Mesenchymal stem cell (in vitro differentiated cells and primary cell): Measurements from ENCODE around the gene ANKRD10.

Source experiments
- DNase-seq: peaks from one replicate; pipeline ENCODE4 v3.0.0-alpha.2; 2013
- H2AFZ ChIP-seq: one replicate; pipeline ENCODE4 v1.6.1; 2013; ENCODE audit warnings: low read depth, mild to moderate bottlenecking, control low read depth, inconsistent platforms, low read length, moderate library complexity
- H2AK5ac ChIP-seq: 2 replicates; pipeline ENCODE4 v1.6.1; 2013; ENCODE audit warnings: low read length, moderate library complexity, mild to moderate bottlenecking, inconsistent platforms; ENCODE audit not compliant: severe bottlenecking
- H2BK120ac ChIP-seq: one replicate; pipeline ENCODE4 v1.6.1; 2013; ENCODE audit warnings: low read depth, mild to moderate bottlenecking, inconsistent platforms, low read length, moderate library complexity
- H2BK12ac ChIP-seq, 2 experiments: one replicate each; pipeline ENCODE4 v1.6.1; 2013; ENCODE audit warnings: inconsistent platforms in 2 of 2, low read length in 2 of 2, mild to moderate bottlenecking in 2 of 2, moderate library complexity in 2 of 2, control low read depth in 1 of 2
- H2BK15ac ChIP-seq: one replicate; pipeline ENCODE4 v1.6.1; 2013; ENCODE audit warnings: mild to moderate bottlenecking, low read depth, inconsistent platforms; ENCODE audit not compliant: poor library complexity, severe bottlenecking
- H2BK5ac ChIP-seq: 2 replicates; pipeline ENCODE4 v1.6.1; 2013; ENCODE audit warnings: low read depth, mild to moderate bottlenecking, low read length, control low read depth, inconsistent platforms; ENCODE audit not compliant: poor library complexity, severe bottlenecking
- H3K14ac ChIP-seq, 2 experiments: one replicate each; pipeline ENCODE4 v1.6.1; 2013; ENCODE audit warnings: inconsistent platforms in 2 of 2, low read length in 2 of 2, control low read depth in 1 of 2, mild to moderate bottlenecking in 1 of 2, moderate library complexity in 1 of 2
- H3K18ac ChIP-seq, 2 experiments: one replicate each; pipeline ENCODE4 v1.6.1; 2013; ENCODE audit warnings: inconsistent platforms in 2 of 2, low read length in 2 of 2, control low read depth in 1 of 2, low read depth in 1 of 2, mild to moderate bottlenecking in 1 of 2
- H3K23ac ChIP-seq, 2 experiments: one replicate each; pipeline ENCODE4 v1.6.1; 2013; ENCODE audit warnings: inconsistent platforms in 2 of 2, low read length in 2 of 2, mild to moderate bottlenecking in 2 of 2, moderate library complexity in 2 of 2, control low read depth in 1 of 2
- H3K27ac ChIP-seq: 2 replicates; pipeline ENCODE4 v1.5.1; 2013; ENCODE audit warnings: mild to moderate bottlenecking, moderate library complexity, low read length, control low read depth, inconsistent platforms; ENCODE audit not compliant: poor library complexity, severe bottlenecking
- H3K27me3 ChIP-seq, 2 experiments: 2 replicates each; pipeline versions ENCODE4 v1.6.1 to v1.7.0; 2013; ENCODE audit warnings: low read length in 2 of 2, mild to moderate bottlenecking in 2 of 2, moderate library complexity in 2 of 2, control low read depth in 1 of 2, inconsistent platforms in 1 of 2; ENCODE audit not compliant: control insufficient read depth in 1 of 2, insufficient read depth in 1 of 2
- H3K36me3 ChIP-seq, 2 experiments: 2 replicates each; pipeline versions ENCODE4 v1.6.1 to v1.7.0; 2013; ENCODE audit warnings: low read length in 2 of 2, control low read depth in 1 of 2, inconsistent platforms in 1 of 2, low read depth in 1 of 2, mild to moderate bottlenecking in 1 of 2; ENCODE audit not compliant: insufficient read depth in 2 of 2, control insufficient read depth in 1 of 2
- H3K4ac ChIP-seq, 2 experiments: one replicate each; pipeline ENCODE4 v1.6.1; 2013; ENCODE audit warnings: inconsistent platforms in 2 of 2, low read length in 2 of 2, mild to moderate bottlenecking in 2 of 2, moderate library complexity in 2 of 2, control low read depth in 1 of 2, low read depth in 1 of 2
- H3K4me1 ChIP-seq: 2 replicates; pipeline ENCODE4 v1.6.1; 2013; ENCODE audit warnings: low read depth, low read length, control low read depth; ENCODE audit not compliant: control insufficient read depth, insufficient read depth
- H3K4me2 ChIP-seq: 2 replicates; pipeline ENCODE4 v1.6.1; 2013; ENCODE audit warnings: low read length, mild to moderate bottlenecking, inconsistent platforms; ENCODE audit not compliant: poor library complexity, severe bottlenecking
- H3K4me3 ChIP-seq, 2 experiments: 2 replicates each; pipeline versions ENCODE4 v1.5.1 to v1.7.0; 2013; ENCODE audit warnings: low read length in 2 of 2, mild to moderate bottlenecking in 2 of 2, control low read depth in 1 of 2, low read depth in 1 of 2; ENCODE audit not compliant: insufficient read depth in 1 of 2
- H3K79me1 ChIP-seq: replicated peaks from 2 replicates; pipeline ENCODE4 v1.6.1; 2013; ENCODE audit warnings: mild to moderate bottlenecking, control low read depth, low read length, inconsistent platforms; ENCODE audit not compliant: poor library complexity, severe bottlenecking
- H3K9ac ChIP-seq: 2 replicates; pipeline ENCODE4 v1.7.0; 2013; ENCODE audit warnings: mild to moderate bottlenecking, low read length, moderate library complexity
- H3K9me3 ChIP-seq: 2 replicates; pipeline ENCODE4 v1.7.0; 2013; ENCODE audit warnings: mild to moderate bottlenecking, low read length; ENCODE audit not compliant: control insufficient read depth
- H4K8ac ChIP-seq: one replicate; pipeline ENCODE4 v1.6.1; 2013; ENCODE audit warnings: inconsistent platforms, mild to moderate bottlenecking, low read length, moderate library complexity
- H4K91ac ChIP-seq: one replicate; pipeline ENCODE4 v1.6.1; 2013; ENCODE audit warnings: mild to moderate bottlenecking, low read length, inconsistent platforms
- WGBS: methylation state at CpG from one replicate; pipeline ENCODE4 v1.1.7; 2013; ENCODE audit warnings: mixed read lengths; 5-methylcytosine and 5-hydroxymethylcytosine counted together

The ANKRD10 gene

GRCh38 chr13:110853235-110853721 lies 61.6 kb downstream of the ANKRD10 start:
- Histone ChIP-seq H3K27me3 (peaks cover 6 to 9% of the 10 kb centered on the region in 2 experiments), H3K4ac (no peak overlapping the region), H2BK12ac (no peak overlapping the region), H2AK5ac (no peak overlapping the region), H3K23ac (no peak overlapping the region), H2BK5ac (no peak overlapping the region), H3K4me1 (peaks cover 8% of the 10 kb centered on the region), H3K9ac (no peak overlapping the region), H2BK120ac (no peak overlapping the region), H3K9me3 (peaks cover 11% of the 10 kb centered on the region), H4K91ac (no peak overlapping the region), H3K18ac (no peak overlapping the region), H2BK15ac (no peak overlapping the region), H3K4me2 (no peak overlapping the region), H3K36me3 (no peaks in the 10 kb centered on the region), H4K8ac (peak overlapping the region; percentile 12), H3K14ac (no peak overlapping the region), H3K27ac (no peak overlapping the region), H2AFZ (no peak overlapping the region), H3K4me3 (no peak overlapping the region), H3K79me1 (no peaks in the 10 kb centered on the region)
- DNase-seq = no peak
- WGBS = 80% methylated on average over 15 of the region's 20 CpGs

DNA sequence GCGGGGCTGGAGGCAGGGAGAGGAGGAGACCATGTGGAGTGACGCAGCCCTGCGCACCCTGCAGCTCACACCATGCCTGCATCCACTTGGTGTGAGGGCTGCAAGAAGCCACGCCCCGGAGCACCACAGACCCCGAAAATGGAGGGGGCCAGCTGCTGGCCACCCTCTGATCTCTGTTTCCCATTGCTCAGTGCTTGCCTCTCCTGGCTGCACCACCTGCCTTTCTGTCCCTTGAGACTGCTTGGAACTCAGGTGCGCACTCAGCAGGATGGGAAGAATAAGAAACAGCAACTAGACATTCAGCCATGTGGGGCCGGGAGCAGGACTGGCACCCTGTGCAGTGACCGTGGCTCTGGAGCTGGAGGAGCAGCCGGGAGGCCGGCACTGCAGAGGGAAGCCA lies 64.0 kb downstream of the ANKRD10 start:
- WGBS = 89% methylated on average over 11 of the region's 11 CpGs

GRCh38 chr13:110850006-110850405 lies 64.9 kb downstream of the ANKRD10 start:
- Histone ChIP-seq H2BK12ac (no peak overlapping the region), H2AFZ (no peak overlapping the region), H3K14ac (no peak overlapping the region), H2BK5ac (no peak overlapping the region), H3K4me2 (no peak overlapping the region), H3K18ac (no peak overlapping the region), H4K91ac (no peak overlapping the region), H3K36me3 (no peaks in the 10 kb centered on the region), H3K23ac (no peak overlapping the region), H3K79me1 (no peaks in the 10 kb centered on the region), H2AK5ac (no peak overlapping the region), H4K8ac (no peak overlapping the region), H3K27me3 (peaks cover 9 to 15% of the 10 kb centered on the region in 2 experiments), H3K9ac (no peak overlapping the region), H3K27ac (no peak overlapping the region), H3K4ac (no peak overlapping the region), H3K9me3 (no peaks in the 10 kb centered on the region), H2BK15ac (no peak overlapping the region), H3K4me3 (no peak overlapping the region), H2BK120ac (no peak overlapping the region), H3K4me1 (peaks cover 8% of the 10 kb centered on the region)
- no peak for DNase-seq
- WGBS = 92% methylated on average over 4 of the region's 4 CpGs

More for the DNA sequence above, 64.0 kb downstream of the ANKRD10 start:
- Histone ChIP-seq H2BK5ac (no peak overlapping the region), H3K27me3 (peaks cover 9 to 10% of the 10 kb centered on the region in 2 experiments), H3K4me2 (no peak overlapping the region), H3K4me3 (peak overlapping the region in 1 of 2 experiments; percentile 38), H2BK15ac (no peak overlapping the region), H3K23ac (no peak overlapping the region), H3K9ac (no peak overlapping the region), H3K79me1 (no peaks in the 10 kb centered on the region), H3K4ac (no peak overlapping the region), H2BK12ac (no peak overlapping the region), H4K91ac (no peak overlapping the region), H3K4me1 (peaks cover 8% of the 10 kb centered on the region), H3K18ac (peak overlapping the region in 1 of 2 experiments; percentile 38), H3K36me3 (no peaks in the 10 kb centered on the region), H3K9me3 (no peaks in the 10 kb centered on the region), H2AFZ (no peak overlapping the region), H2AK5ac (no peak overlapping the region), H4K8ac (peak overlapping the region; percentile 53), H2BK120ac (no peak overlapping the region), H3K14ac (no peak overlapping the region), H3K27ac (no peak overlapping the region)
- DNase-seq = no peak

- Histone ChIP-seq H3K4me3 (no peak overlapping the region), H2BK15ac (no peak overlapping the region), H2AFZ (no peak overlapping the region), H3K18ac (no peak overlapping the region), H3K36me3 (no peaks in the 10 kb centered on the region), H2BK12ac (no peak overlapping the region), H3K4ac (no peak overlapping the region), H2BK5ac (no peak overlapping the region), H3K4me2 (no peak overlapping the region), H3K23ac (no peak overlapping the region), H3K4me1 (no peaks in the 10 kb centered on the region), H4K91ac (no peak overlapping the region), H3K9ac (no peak overlapping the region), H3K27ac (no peak overlapping the region), H2BK120ac (no peak overlapping the region), H3K79me1 (no peaks in the 10 kb centered on the region), H4K8ac (no peak overlapping the region), H2AK5ac (no peak overlapping the region), H3K14ac (no peak overlapping the region), H3K9me3 (no peaks in the 10 kb centered on the region), H3K27me3 (peaks cover 12 to 31% of the 10 kb centered on the region in 2 experiments)
- no peak for DNase-seq
- no CpG with 5 or more reads among the region's 3 CpGs for WGBS
These were observed 69.3 kb downstream of the ANKRD10 start for GRCh38 chr13:110845520-110845919.
